Measurements from ENCODE around the gene SLC26A3. TPM values are rescaled to one million over a fixed set of nuclear protein-coding genes. Genes with fewer than 3 reads are reported as not detected.

SLC26A3 gene
- polyA plus RNA-seq, 1 donor, result 176 TPM

GRCh38 chr7:107726356-107727130 is 76.5 kb downstream of the SLC26A3 start:
- H3K9me3 ChIP-seq (ENCODE audit: control insufficient read depth, low read depth, low read length), result no peaks in the 10 kb centered on the region
- no peak for DNase-seq
- no peak overlapping the region for H3K4me3 ChIP-seq (ENCODE audit: low read length)
- no peaks in the 10 kb centered on the region for H3K27me3 ChIP-seq (ENCODE audit: control insufficient read depth, insufficient read depth, low read length)
- no CpG with 5 or more reads among the region's 3 CpGs for WGBS (ENCODE audit: insufficient coverage, low lambda C conversion rate)
- no peaks in the 10 kb centered on the region for H3K36me3 ChIP-seq (ENCODE audit: control insufficient read depth, insufficient read depth, low read length)
- H3K4me1 ChIP-seq (ENCODE audit: control insufficient read depth, insufficient read depth, low read length), result no peaks in the 10 kb centered on the region
- no peak overlapping the region for H3K27ac ChIP-seq (ENCODE audit: low read length)

- Histone ChIP-seq H3K4me1 (ENCODE audit: control insufficient read depth, insufficient read depth, low read length) (no peaks in the 10 kb centered on the region), H3K27me3 (ENCODE audit: control insufficient read depth, insufficient read depth, low read length) (peaks cover 2% of the 10 kb centered on the region), H3K36me3 (ENCODE audit: control insufficient read depth, insufficient read depth, low read length) (no peaks in the 10 kb centered on the region), H3K27ac (ENCODE audit: low read length) (no peak overlapping the region), H3K9me3 (ENCODE audit: control insufficient read depth, low read depth, low read length) (no peaks in the 10 kb centered on the region), H3K4me3 (ENCODE audit: low read length) (no peak overlapping the region)
- peak; percentile 25 to 27 for DNase-seq
- 22% methylated on average over 3 of the region's 4 CpGs for WGBS (ENCODE audit: insufficient coverage, low lambda C conversion rate)
These were observed 77.8 kb downstream of the SLC26A3 start for GRCh38 chr7:107725138-107725740.

- H3K9me3 ChIP-seq (ENCODE audit: control insufficient read depth, low read depth, low read length), result no peaks in the 10 kb centered on the region
- DNase-seq, result no peak
- H3K36me3 ChIP-seq (ENCODE audit: control insufficient read depth, insufficient read depth, low read length), result no peaks in the 10 kb centered on the region
- no peak overlapping the region for H3K4me3 ChIP-seq (ENCODE audit: low read length)
- no peaks in the 10 kb centered on the region for H3K4me1 ChIP-seq (ENCODE audit: control insufficient read depth, insufficient read depth, low read length)
- no CpG with 5 or more reads among the region's 2 CpGs for WGBS (ENCODE audit: insufficient coverage, low lambda C conversion rate)
- peaks cover 2% of the 10 kb centered on the region for H3K27me3 ChIP-seq (ENCODE audit: control insufficient read depth, insufficient read depth, low read length)
- H3K27ac ChIP-seq (ENCODE audit: low read length), result no peak overlapping the region
These were observed 79.8 kb downstream of the SLC26A3 start for GRCh38 chr7:107723255-107723654.

GRCh38 chr7:107721286-107721685 is 81.7 kb downstream of the SLC26A3 start:
- 60% methylated on average over 1 of the region's 1 CpG for WGBS (ENCODE audit: insufficient coverage, low lambda C conversion rate)
- Histone ChIP-seq H3K36me3 (ENCODE audit: control insufficient read depth, insufficient read depth, low read length) (no peaks in the 10 kb centered on the region), H3K9me3 (ENCODE audit: control insufficient read depth, low read depth, low read length) (no peaks in the 10 kb centered on the region), H3K4me1 (ENCODE audit: control insufficient read depth, insufficient read depth, low read length) (no peaks in the 10 kb centered on the region), H3K4me3 (ENCODE audit: low read length) (no peak overlapping the region), H3K27ac (ENCODE audit: low read length) (no peak overlapping the region), H3K27me3 (ENCODE audit: control insufficient read depth, insufficient read depth, low read length) (peaks cover 2% of the 10 kb centered on the region)
- DNase-seq, result no peak

GRCh38 chr7:107718456-107719193 is 84.4 kb downstream of the SLC26A3 start:
- Histone ChIP-seq H3K36me3 (ENCODE audit: control insufficient read depth, insufficient read depth, low read length) (no peaks in the 10 kb centered on the region), H3K27ac (ENCODE audit: low read length) (no peak overlapping the region), H3K9me3 (ENCODE audit: control insufficient read depth, low read depth, low read length) (no peaks in the 10 kb centered on the region), H3K4me3 (ENCODE audit: low read length) (no peak overlapping the region), H3K27me3 (ENCODE audit: control insufficient read depth, insufficient read depth, low read length) (peaks cover 2% of the 10 kb centered on the region), H3K4me1 (ENCODE audit: control insufficient read depth, insufficient read depth, low read length) (no peaks in the 10 kb centered on the region)
- WGBS (ENCODE audit: insufficient coverage, low lambda C conversion rate), result 96% methylated on average over 3 of the region's 4 CpGs
- no peak for DNase-seq

- Histone ChIP-seq H3K4me3 (ENCODE audit: low read length) (no peak overlapping the region), H3K27me3 (ENCODE audit: control insufficient read depth, insufficient read depth, low read length) (peaks cover 2% of the 10 kb centered on the region), H3K9me3 (ENCODE audit: control insufficient read depth, low read depth, low read length) (no peaks in the 10 kb centered on the region), H3K27ac (ENCODE audit: low read length) (no peak overlapping the region), H3K36me3 (ENCODE audit: control insufficient read depth, insufficient read depth, low read length) (no peaks in the 10 kb centered on the region), H3K4me1 (ENCODE audit: control insufficient read depth, insufficient read depth, low read length) (no peaks in the 10 kb centered on the region)
- no peak for DNase-seq
- 79% methylated on average over 2 of the region's 6 CpGs for WGBS (ENCODE audit: insufficient coverage, low lambda C conversion rate)
These were observed 87.5 kb downstream of the SLC26A3 start for GRCh38 chr7:107715531-107715930.

Other genes starting within 250 kb of the SLC26A3 start
- gene COG5, start 239.3 kb downstream of the SLC26A3 start, polyA plus RNA-seq, result 40.7 TPM
- 13.2 TPM for gene DUS4L, start 239.3 kb downstream of the SLC26A3 start, polyA plus RNA-seq
- 46.9 TPM for gene BCAP29, start 223.0 kb downstream of the SLC26A3 start, polyA plus RNA-seq
- 0.28 TPM for gene SLC26A4, start 142.4 kb downstream of the SLC26A3 start, polyA plus RNA-seq
- 24.5 TPM for gene CBLL1, start 59.1 kb downstream of the SLC26A3 start, polyA plus RNA-seq
- gene DLD, start 88.0 kb upstream of the SLC26A3 start, polyA plus RNA-seq, result 100 TPM
- gene LAMB1, start 199.9 kb upstream of the SLC26A3 start, polyA plus RNA-seq, result 271 TPM